NCI-H82 treated with DMSO at 0.1 percent for 48 hours (cell line): ENCODE results near the gene GALNT18.
A peak's percentile ranks its signal among the peaks of the same experiment; 100 is the strongest.

Experiments
- DNase-seq: peaks from one replicate; lab custom pipeline; 2025; ENCODE audit not compliant: unreplicated experiment; lab: John Stamatoyannopoulos, UW

Gene GALNT18

DNA sequence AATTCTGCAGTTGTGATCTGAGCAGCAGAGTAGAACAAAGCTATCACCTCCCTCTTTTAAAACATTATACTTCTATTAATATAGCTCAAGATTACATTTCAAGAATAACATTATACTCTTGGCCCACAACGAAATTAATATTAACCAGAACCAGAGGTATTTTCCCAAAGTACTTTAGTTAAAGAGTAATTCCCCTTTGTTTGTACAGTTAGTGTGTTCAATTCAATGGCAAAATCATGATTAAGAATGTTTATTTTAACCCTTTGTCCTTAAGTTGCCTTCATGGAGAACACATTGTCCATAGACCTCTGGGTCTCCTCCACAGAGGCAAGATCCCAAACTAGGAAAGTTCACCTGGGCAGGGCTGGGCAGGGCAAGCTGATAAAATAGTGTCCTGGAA is 180.7 kb downstream of the GALNT18 start:
- DNase-seq = no peak

DNA sequence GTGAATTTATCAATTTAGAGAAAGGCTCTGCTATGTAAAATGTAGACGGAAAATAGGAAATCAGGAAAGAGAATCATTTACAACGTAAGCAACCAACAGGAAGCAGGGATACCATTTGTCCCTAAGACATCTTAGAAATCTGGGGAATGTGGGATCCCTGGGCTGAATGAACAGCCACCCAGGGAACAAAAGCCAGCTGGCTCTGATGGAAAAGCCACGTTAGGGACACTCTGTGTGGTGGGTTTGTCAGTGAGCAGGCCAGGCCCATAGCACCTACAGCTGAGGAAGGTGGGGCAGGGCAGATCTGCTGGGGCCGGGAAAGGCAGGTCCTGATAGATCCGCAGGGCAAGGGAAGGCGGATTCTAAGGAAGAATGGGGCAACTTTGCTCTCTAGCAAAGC is 181.7 kb downstream of the GALNT18 start:
- DNase-seq = no peak

DNA sequence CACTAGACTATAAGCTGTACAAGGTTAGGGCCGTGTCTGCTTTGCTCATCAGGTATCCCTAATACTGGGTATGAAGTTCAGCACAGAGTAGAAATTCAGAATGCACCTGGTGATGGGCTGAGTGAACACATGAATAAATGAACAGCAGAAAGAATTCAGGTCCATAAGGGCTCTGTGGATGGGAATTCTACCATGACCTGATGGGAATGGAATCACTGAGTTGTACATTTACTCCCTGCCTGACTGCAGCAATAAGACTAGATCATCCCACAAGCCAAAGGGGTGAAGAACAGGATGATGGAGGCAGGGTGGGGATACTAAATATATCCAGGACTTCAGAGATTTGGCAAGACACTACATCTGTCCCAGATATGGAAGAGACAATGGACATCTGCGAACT is 182.2 kb downstream of the GALNT18 start:
- no peak for DNase-seq

DNA sequence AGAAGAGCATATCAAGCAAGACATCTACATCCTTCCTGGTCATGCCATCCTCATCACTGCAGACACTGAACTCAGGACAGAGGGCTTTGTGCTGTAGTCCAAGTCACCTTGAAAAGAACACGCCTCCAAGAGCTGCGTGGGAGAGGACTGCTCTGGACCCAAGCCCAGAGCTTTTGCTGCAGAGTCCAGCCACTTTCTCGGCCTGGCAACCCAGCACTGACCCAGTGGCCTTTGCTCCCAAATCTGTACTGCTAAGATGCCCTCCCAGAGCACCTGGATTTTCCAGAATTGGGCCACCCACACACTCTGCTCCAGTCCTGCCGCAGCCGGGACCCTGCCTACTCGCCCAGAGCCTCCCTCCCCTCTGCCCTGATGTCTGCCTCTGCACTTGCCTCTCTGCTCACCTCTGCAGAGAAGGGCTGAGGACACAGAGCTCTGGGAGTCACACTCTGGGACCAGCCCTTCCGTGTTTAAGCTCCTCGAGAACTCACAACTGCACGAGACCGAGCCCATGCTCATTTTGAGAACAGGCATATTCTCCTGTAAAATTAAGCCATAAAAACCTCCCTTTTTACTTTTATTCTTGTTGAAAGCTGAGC is 185.0 kb downstream of the GALNT18 start:
- DNase-seq = no peak

DNA sequence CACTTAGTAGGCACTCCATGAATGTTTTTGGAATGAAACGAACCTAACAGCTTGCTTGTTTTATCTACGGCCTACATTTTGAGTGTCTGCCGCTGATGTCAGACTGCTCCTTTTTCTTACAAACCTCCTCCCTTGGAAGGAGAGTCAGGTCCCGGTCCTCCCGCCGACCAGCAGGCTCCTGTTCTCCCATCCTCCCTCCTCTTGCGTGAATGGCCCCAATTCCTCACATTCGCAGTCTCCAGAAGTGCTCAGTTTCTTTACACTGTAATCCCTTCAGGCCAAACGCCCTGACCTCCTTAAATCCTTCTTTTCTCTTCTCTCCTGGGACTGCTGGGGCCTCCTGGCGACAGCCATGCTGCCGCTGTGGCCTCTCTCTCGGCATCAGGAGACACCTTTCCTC is 186.2 kb downstream of the GALNT18 start:
- peak; percentile 18 for DNase-seq

DNA sequence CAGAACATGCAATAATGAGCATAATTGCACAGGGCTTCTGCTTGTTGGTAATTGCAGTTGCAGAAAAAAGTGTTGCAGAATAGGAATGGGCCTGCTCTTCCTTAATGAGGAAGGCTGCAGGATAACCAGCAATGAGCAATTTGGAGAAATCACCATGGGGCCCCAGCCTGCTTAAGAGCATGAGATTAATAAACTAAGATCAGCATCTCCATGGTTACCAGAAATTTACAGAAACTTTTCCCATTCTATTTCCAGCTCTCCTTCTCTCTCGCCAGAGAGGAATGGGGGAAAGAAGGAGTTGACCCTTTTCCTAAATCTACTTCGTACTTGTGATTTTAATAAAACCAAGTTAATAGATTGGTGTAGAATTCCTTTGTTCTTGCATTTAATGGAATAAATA is 187.8 kb downstream of the GALNT18 start:
- DNase-seq = no peak

DNA sequence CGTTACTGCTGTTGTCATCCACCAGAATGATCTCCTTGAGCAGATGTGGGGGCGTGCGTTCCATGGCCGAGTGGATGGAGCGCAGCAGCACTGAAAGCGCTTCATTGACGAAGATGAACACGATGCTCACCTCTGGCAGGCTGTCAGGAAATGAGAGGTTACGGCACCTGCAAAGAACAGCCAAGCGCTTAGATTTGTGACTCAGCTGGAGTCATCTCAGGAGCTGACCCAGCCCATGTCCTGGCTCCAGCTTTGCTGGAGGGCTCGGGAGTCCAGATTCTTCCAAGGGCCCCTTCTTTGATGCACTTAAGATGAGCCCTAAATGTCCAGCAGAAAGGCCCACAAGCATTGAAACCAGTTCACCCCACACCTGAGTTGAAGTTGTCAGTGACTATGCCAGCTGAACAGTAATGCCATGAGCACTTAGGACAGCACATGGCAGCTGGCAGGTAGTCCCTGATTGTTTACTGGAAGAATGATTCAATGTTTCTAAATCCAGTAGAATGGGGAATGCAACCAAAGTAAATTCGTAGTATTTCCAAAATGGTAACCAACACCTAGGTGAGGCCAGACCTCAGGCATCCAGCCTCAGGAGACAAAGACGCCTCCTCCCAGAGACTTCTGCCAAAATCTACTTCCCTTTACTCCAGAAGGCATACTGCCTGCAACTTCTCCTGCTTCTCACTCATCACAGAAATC is 189.0 kb downstream of the GALNT18 start:
- no peak for DNase-seq

DNA sequence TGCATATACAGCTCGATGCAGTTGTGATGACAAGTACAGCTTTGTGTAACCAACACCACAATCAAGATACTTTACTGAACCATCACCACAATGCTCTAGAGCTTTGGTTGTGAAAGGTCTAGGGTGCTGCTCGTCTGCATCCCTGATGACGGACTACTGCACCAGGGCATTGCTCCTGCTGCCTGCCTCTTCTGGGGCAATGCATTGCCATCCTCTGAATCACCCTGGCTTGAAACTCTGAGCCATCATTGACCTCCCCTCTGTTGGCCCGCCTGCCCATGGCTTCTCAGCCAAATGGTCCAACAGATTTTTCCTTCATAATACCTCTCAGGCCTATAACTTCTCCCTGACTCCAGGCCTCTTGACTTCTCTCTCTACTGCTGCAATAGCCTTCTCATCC is 191.4 kb downstream of the GALNT18 start:
- DNase-seq = no peak

DNA sequence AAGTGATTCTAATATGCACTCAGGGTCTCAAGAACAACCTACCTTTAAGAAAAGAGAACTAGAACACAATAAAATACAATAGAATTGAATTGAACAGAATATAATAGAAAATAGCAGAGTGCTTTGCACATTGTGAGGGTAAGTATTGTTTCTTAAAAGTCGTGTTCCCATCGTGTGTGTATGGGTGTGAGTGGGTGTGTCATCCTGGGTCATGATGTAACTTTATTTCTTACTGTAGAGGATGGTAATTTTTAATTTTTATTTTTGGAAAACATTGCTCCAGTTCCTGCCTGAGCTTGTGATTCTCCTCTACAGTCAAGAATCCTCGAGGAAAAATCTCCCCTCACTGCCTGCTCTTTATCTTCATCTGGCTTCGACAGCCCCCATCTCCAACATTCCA is 193.1 kb downstream of the GALNT18 start:
- DNase-seq = no peak

DNA sequence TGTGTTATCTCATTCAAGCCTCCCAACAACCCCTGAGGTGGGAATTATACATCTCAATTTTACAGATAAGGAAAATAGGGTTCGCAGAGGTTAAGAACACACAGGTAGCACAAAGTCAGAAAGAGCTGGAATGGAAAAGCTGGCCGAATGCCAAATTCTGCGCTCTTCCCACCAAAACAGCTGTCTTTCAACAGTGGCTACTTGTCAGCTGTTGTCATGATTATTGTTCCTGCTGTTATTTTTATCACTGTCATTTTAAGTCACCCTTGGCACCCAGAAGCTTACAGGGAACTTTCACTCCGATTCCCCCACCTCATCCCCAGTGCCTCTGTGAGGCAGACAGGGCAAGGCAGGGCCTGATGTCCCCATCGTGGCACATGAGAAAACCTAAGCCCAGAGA is 194.3 kb downstream of the GALNT18 start:
- DNase-seq = no peak

DNA sequence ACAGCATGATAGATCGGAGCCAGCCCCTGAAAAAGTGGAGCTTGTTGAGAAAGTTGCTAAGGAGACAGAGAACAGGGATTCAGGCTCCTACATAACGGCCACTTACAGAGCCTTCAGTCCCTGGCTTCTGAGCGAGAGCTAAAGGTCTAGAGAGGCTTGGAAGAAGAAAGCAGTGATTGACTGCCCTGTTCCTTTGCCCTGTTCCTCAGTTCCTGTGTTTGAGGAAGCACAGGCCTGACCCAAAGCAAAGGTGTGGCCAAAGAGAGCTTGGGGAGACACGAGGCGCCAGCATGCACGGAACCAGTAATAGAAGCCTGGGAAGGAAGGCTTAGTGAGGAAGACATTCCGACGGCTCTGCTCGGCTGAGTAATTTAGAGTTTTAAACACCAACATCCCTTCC is 194.7 kb downstream of the GALNT18 start:
- no peak for DNase-seq

DNA sequence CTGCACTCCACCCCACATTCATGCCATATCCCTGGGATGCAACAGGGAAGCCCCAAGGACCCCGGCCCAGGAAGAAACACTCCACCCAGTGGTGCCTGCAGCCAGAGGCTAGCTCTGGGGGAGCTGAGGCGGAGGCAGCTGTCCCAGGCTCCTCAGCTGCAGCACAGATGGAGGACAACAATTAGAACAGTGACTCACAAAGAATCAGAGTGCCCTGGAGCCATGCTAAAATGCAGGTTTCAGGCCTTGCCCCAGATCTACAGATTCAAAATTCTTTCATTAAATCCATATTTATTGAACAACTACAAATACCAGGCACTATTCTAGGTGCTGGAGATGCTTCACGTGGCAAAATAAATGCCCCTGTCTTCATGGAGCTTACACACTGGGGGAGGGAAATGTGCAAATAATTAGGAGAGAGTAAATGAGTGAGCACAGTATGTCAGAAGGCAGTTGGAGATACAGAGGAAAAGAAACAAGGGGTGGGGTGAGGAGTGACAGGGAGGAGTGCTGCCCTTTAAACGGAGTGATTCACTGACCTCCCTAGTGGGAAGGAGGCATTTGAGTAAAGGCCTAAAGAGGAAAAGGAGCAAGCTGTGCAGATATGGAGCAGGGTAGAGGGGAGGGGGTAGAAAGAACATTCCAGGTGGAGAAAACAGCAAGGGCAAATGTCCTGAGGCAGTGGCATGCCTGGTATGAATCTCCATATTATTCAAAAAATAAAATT is 195.4 kb downstream of the GALNT18 start:
- no peak for DNase-seq

DNA sequence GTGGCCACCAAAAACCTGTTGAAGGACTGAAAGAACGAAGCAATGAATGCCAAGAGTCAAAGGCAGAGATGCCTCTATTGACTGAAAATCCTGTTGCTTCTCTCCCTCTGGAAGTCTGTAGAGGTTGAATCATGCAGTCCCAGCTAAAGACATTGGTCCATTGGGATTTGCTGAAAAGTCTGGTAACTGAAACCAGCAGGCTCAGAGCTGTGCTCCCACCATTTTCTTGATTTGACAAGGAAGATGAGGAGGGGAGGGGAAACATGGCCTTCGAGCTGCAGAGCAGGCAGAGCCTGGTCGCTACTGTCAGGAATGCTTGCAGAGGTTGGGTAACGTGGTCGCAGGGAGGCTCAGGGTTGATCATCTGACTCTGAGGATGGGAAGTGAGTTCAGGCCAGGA is 196.0 kb downstream of the GALNT18 start:
- DNase-seq = no peak

DNA sequence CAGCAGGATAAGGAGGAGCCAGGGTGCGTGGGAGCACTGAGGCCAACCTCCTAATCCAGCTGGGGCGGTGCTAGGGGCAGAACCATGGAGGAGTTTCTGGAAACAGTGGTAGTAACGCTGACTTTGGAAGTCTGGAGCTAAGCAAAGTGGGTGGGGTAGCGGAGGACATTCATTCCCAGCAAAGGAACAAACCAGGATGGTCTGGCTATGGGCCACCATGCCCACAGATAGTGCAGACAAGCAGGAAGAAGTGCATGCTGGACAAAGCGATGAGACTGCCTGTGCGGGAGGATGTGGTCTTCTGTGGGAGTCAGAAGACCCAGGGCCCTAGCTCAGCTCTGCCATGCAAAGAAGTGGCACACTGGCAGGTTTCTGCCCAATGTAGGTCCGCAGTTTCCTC is 197.1 kb downstream of the GALNT18 start:
- DNase-seq = no peak

DNA sequence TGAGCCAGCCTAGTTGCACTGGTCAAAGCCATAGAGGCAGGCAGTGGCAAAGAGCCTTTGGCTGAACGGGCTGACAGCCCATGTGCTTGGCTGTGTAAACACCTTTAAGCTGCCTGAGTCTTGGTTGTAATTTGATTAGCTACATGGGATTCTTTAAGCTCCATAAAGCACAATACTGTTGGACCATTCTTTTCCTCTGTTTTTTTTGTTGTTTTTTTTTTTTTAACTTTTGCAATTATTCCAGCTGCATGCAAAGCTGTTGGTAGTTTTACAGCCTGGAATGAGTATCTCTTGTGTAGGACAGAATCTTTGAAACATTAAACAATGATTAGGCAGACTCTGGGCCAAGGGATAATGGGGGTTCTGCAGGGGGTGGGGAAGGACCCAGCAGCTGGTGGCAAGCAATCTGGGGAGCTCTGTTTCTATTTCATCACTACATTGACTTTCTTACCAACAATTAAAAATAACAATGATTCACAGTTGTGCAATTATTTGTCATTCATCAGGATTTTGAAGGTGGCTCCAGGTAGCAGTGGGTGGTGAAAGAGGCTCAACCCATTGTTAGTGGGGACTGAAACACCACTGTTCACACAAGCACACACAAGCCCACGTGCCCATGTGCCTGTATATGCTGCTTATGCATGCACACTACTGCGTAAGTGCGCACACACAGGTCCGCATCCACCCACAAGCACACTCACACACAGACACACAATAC is 199.2 kb downstream of the GALNT18 start:
- peak; percentile 56 for DNase-seq

DNA sequence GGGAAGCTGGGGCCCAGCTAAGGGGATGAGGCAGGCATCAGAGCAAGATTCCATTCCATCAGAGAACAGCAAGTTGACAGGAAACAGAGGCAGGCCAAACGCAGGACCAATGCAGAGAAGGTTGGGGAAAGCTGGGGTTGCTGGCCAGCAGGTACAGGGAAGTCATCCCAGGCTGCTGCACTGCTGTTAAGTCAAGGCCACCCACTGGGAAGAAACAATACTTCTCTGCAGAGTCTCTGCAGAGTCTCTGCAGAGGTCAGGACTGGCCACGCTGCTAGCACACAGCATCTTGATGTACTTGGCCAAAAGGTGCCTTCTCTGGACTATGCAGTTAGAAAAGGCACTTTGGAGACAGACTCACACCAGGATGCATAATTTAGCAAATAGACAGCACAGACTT is 200.3 kb downstream of the GALNT18 start:
- DNase-seq = no peak

DNA sequence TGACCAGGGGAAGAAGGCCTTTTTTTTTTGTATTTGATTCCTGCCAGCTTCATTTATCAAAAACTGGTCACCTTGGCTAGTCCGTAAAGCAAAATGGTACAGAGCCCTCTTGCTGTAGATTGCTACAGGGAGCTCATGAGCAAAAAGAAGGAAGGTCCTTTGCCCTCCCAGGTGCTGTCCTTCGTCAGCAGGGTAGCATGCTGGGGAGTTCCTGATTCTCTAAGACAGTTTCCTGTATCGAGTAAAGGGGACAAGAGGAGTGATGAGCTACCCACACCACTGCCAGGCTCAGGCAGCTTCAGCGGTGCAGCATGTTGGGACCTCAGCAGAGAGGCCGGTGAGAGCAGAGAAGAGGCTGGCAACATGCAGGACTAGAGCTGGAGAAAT is 200.9 kb downstream of the GALNT18 start:
- no peak for DNase-seq

DNA sequence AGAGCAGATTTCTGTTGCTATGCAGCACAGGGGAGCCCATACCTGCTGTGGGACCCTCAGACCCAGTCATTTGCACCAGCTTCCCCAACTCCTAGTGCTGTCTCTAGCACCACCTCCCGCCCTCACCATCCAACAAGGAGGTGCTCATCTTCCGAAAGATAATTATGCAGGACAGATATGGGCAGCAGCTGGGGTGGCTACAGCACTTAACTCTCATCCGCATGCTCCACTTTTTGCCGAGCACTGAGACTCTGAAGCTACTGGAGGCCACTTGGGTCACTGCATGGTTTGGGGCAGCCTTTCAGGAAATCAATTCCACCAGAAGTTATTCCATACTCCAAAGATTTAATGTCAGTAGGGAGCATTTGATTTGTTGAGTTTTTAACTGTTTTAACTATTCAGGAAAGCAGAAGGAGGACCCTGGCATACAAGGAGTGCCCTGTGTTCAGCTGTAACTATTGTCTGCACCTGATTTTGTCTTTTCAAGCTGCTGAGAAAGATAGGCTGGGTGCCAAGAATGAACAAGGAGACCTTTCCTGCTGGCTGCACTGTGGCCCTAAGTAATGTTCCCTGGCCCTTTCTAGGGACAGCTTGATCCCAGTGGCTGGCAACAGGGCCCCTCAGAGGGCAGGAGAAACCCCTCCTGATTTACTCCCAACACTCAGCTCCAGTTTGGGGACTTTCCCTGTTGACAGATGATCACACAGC is 201.5 kb downstream of the GALNT18 start:
- DNase-seq = no peak

DNA sequence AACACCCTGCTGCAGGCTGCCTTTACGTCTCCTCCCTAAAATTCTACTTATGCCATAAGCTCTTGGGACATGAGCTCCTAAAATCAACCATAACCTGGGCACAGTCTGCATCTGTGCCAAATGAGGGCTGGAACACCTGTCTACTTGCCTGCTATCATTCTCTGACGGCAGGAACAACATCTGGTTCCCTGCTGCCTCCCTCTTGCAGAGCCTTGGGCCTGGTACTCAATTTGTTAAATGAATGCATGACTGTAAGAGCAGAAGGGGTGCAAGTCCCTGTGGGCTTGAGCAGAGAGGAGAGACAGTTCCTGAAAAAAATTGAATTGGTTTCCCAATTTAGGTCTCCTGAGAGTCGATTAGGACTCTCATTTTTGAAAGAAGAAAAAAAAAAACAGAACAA is 202.1 kb downstream of the GALNT18 start:
- no peak for DNase-seq

DNA sequence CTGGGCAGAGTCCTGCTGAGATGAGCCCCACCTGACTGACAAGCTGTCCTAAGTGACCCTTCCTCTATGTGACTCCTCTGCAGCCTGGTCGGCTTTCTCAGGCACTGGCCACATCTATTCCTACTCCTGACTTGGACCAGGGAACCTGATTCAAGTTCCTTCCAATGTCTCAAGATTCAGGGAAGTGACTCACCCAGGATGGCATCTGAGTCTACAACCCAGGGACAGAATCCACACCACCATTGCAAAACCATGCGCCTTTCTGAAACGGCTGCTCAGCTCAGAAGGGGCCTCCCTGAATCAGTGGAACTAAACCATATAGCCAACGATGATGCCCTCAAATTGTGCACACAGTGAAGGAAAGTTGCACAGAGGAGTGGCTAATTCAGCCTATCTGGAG is 204.9 kb downstream of the GALNT18 start:
- DNase-seq = no peak

DNA sequence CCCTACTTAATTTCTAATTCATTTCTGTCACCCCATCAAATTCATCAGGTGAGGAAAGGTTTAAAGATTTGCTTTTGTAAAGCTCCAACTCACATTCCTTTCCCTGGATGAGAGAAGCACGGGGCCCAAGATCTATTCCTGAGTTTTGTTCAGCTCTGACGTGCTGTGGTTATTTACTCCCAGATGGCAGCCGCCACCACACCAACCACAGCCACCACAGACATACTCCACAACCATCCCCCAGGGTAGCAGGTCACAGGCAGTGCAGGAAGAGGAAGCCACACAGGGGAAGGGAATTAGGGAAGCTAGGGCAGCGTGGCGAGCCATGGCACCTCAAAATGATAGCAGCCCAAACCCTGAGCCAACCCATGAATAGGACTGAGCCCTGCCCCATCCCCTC is 205.3 kb downstream of the GALNT18 start:
- DNase-seq = no peak
